NCI-H2196 (cell line): ENCODE results near the gene ABR.
"Not testable (repeated sequence)": the region's sequence is repeated elsewhere in the genome, so short reads cannot be mapped to it uniquely, and the experiment has no call there.

Source experiments
- DNase-seq: peaks from one replicate; lab custom pipeline; 2025; ENCODE audit not compliant: unreplicated experiment; lab: John Stamatoyannopoulos, UW

ABR gene

GRCh38 chr17:1174263-1174880 is 5.4 kb downstream of the ABR start:
- DNase-seq: no peak

DNA sequence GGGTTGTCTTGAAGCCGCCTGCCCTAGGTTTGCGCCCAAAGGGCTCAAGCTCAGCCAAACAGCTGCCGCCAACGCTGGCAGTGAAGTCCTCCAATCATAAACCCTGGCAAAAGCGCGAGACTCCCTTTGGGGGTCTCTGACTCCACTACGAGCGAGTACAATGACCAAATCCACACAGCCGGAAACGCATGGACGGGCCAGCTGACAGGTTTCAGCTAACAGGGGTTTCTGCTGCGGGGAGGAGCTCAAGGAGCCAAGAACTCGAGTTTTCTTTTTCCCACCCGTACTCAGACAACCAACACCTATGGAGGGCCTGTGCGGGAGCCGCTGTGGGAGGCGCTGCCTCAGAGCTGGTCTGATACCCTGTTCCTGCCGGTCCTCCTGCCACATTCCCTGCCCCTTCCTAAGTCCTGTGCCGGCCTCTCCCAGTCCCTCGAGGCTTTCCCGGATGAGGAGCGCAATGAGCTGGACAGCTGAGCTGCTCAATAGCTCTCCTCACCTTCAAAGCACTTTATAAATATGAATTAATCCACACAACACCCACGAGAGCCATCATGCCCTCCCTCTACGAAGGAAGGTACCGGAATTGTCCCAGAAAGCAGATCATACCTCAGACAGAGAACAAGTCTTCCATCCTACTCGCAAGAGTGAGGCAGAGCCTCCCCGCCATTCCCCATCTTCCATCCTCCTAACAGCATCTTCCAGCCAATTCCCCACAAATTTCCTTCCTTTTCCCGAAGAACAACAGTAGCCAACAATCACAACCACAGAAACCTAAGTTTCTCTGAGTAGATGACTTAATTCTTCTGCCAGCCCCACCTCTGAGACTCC is 6.1 kb downstream of the ABR start:
- DNase-seq: no peak

- DNase-seq: no peak
These were observed 7.8 kb downstream of the ABR start for GRCh38 chr17:1171953-1172352.

DNA sequence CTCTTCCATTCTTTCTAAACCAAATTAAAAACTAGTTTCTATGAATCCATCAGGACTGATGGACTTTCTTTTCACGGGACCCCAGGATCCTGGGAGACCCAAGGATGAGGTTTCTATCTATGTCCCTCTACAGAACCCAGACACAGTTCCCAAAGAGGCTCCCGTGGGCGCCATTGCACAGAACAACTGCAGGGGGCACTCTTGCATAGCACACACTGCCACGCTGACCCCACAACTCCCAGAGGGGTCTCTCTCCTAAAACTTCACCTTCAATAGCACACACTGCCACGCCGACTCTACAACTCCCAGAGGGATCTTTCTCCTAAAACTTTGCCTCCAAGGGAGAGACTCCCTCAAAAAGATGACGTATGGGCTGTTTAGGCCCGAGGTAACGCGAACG is 9.0 kb downstream of the ABR start:
- DNase-seq: no peak

DNA sequence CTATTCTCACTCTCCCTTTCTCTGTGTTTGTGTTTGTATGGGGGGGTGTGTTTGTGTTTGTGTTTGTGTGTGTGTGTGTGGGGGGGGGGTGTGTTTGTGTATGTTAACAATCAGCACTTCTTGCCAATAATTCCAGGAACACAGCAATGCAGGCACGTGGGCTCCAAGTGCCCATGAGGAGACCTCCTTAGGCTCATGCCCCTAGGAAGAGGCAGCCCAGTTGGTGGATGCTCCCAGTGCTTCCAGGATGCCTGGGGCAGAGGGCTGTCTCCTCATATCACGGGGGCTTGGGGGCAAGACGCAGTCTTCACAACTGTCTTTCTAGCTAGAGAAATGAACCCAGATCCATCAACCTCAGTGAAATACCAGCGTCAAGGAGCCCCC is 9.9 kb downstream of the ABR start:
- DNase-seq: no peak

- no peak for DNase-seq
These were observed 10.4 kb downstream of the ABR start for GRCh38 chr17:1169221-1169928.

GRCh38 chr17:1168533-1169220 is 11.1 kb downstream of the ABR start:
- DNase-seq: no peak

DNA sequence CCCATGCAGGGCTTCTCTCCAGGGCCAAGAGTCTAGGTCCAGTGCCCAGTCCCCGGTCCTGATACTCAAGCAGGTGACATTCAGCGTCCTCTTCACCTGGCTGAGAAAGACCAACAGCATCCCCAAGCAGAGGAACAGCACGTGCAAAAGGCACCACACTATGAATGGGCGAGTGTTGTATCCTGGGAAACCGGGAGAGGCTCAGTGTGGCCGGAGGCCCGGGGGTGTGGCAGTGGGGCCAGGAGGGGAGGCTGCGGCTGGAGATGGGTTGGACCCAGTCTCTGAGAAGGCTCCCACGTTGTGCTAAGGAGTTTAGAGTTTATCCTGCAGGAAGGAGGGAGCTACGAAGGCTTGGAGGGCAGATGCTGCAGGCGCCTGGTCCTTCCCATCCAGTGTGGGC is 13.5 kb downstream of the ABR start:
- DNase-seq: no peak

DNA sequence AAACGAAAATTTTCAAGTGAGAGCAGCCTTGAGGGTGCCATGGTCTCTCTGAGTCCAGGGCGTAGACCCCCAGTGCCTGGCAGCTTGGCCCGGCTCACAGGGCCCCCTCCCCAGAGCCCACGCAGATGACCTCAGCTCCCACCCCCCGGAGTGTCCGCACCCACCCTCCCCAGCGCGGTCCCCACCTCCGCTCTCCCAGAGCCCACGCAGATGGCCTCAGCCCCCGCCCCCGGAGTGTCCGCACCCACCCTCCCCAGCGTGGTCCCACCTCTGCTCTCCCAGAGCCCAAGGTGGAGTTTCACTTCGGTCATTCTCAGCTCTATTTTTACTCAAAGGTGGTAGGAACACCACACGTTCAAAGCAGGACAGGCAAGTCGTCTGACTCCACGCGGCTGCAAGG is 13.9 kb downstream of the ABR start:
- no peak for DNase-seq

GRCh38 chr17:1164935-1165556 is 14.7 kb downstream of the ABR start:
- no peak for DNase-seq

DNA sequence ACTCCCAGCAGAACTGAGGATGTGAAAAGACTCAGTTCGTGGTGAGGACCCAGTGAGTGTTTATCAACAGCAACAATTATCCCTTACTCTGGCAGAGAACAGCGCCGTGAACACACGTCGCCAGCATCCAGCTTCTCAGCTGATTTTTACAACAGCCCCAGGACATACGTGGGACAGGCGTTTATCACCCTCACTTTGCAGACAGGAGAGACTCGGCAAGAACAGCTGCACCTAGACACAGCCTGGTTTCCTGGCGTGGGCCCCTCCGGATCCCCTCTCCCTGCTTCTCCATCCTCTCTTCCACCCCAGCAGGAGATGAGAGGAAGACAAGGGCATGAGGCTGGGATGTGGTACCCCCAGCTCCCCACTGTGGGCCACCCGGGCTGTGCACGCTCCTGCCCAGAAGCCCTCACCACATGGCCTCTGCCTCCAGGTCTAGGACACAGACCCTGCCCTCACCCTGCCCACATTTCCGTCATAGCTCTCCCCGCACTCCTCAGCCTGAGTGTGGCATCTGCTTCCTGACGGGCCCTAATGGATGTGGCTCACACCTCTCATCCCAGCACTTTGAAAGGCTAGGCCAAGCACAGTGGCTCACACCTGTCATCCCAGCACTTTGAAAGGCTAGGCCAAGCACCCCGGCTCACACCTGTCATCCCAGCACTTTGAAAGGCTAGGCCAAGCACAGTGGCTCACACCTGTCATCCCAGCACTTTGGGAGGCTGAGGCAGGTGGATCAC is 17.5 kb downstream of the ABR start:
- no peak for DNase-seq

DNA sequence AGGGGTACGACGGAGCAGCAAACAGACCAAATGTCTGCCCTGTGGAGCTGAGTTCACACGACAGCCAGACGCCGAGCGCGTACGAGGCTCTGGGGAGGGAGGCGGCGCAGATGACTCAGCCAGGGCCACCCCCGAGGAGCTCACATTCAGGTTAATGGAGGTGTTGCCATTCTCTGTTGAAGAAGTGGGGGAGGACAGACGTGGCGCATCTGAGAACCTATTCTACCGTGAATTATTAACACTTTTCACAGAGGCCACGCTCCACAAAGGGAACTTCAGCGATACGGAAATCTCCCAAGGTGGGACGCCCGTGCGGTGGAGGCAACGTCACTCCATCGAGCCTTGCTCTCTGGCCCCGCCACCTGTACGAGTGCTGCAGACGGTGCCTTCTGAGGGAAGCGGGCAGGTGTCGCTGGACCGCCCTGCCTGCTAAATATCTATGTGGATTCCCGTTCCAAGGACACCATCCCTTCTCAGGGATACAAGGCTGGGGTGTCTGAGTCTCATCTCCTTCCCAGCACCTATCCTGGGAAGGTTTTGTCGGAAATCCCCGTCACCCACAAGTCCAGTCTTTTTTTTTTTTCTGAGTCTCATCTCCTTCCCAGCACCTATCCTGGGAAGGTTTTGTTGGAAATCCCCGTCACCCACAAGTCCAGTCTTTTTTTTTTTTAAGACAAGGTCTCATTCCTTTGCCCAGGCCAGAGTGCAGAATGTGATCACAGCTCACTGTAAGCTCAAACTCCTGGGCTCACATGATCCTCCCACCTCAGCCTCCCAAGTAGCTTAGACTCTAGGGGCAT is 19.0 kb downstream of the ABR start:
- no peak for DNase-seq

GRCh38 chr17:1159431-1160180 is 20.2 kb downstream of the ABR start:
- no peak for DNase-seq

GRCh38 chr17:1158879-1159278 is 20.9 kb downstream of the ABR start:
- no peak for DNase-seq

DNA sequence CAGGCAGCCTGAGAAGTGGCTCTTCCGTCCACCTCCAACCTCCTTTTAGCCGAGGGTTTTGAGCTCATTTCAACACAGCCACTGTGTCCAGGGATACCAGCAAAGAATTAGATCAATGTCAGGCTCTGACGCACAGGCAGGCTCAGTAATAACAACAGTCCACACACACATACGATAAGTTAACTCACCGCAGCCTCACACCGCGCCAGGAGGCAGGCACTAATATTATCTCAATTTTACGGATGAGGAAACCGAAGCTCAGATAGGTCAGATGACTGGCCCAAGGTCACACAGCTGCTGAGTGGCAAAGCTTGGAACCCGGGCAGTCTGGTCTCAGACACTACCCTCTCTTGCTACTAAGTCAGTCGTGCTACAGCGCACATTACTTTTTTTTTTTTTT is 22.9 kb downstream of the ABR start:
- no peak for DNase-seq

GRCh38 chr17:1154704-1155103 is 25.1 kb downstream of the ABR start:
- no peak for DNase-seq

- DNase-seq: peak; percentile 47
These were observed 25.8 kb downstream of the ABR start for GRCh38 chr17:1153795-1154546.

DNA sequence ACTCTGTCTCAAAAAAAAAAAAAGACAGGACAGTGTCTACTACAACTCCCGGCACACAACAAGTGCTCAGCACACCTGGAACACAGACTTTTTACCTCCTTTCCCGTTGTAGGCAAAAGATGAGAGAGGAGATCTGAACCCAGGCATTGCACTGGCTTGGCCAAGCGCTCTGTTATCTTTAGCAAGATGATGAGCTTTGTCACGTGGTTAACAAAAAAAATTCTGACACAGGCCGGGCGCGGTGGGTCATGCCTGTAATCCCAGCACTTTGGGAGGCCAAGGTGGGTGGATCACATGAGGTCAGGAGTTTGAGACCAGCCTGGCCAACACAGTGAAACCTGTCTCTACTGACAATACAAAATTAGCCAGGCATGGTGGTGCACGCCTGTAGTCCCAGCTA is 27.2 kb downstream of the ABR start:
- DNase-seq: not testable (repeated sequence)
